ENCODE results near the gene ZNF273. TPM values are rescaled to one million over a fixed set of nuclear protein-coding genes. Genes with fewer than 3 reads are reported as not detected.

ZNF273 gene
- total RNA-seq, 2 donors from 2014 or later, result 15.5 to 20.5 TPM

GRCh38 chr7:64881461-64882287, 21.4 kb upstream of the ZNF273 start:
- 90% methylated on average over 17 to 26 of the region's 26 CpGs for WGBS, 2 experiments (ENCODE audit: insufficient coverage in 1 of 2, insufficient read length in 1 of 2)
- no peak overlapping the region for H3K4me3 ChIP-seq (ENCODE audit: low read length)
- Mint-ChIP-seq H3K4me1 (no peaks in the 10 kb centered on the region), H3K27ac (no peak overlapping the region), H3K27me3 (ENCODE audit: insufficient read depth) (peaks cover 78% of the 10 kb centered on the region), H3K4me3 (no peak overlapping the region), H3K9me3 (peaks cover 68% of the 10 kb centered on the region), H3K36me3 (ENCODE audit: low read depth) (peaks cover 3% of the 10 kb centered on the region)
- DNase-seq, result peak; percentile 13
- TF ChIP-seq CTCF (conservative IDR thresholded peaks at IDR 0.05), result no peak
- no peak overlapping the region for H3K9ac ChIP-seq (ENCODE audit: extremely low read depth, low read length, poor library complexity, severe bottlenecking)
- H3K4me1 ChIP-seq (ENCODE audit: control insufficient read depth, insufficient read depth, low read length), result no peaks in the 10 kb centered on the region
- H3K9me3 ChIP-seq (ENCODE audit: control insufficient read depth, low read length), result no peaks in the 10 kb centered on the region
- peaks cover 44% of the 10 kb centered on the region for H3K27me3 ChIP-seq (ENCODE audit: control insufficient read depth, insufficient read depth, low read length, poor library complexity, severe bottlenecking)
- no peak overlapping the region for H3K27ac ChIP-seq (ENCODE audit: low read depth, low read length)
- H3K36me3 ChIP-seq (ENCODE audit: control insufficient read depth, insufficient read depth, low read length), result no peaks in the 10 kb centered on the region

- H3K4me1 Mint-ChIP-seq, result no peaks in the 10 kb centered on the region
- DNase-seq, result peak; percentile 32
- no peak overlapping the region for H3K9ac ChIP-seq (ENCODE audit: extremely low read depth, low read length, poor library complexity, severe bottlenecking)
These were observed 20.5 kb upstream of the ZNF273 start for GRCh38 chr7:64882341-64883112.

More at GRCh38 chr7:64882341-64883112, 20.5 kb upstream of the ZNF273 start:
- Histone ChIP-seq H3K9me3 (ENCODE audit: control insufficient read depth, low read length) (no peaks in the 10 kb centered on the region), H3K27me3 (ENCODE audit: control insufficient read depth, insufficient read depth, low read length, poor library complexity, severe bottlenecking) (peaks cover 47% of the 10 kb centered on the region), H3K4me1 (ENCODE audit: control insufficient read depth, insufficient read depth, low read length) (no peaks in the 10 kb centered on the region), H3K4me3 (ENCODE audit: low read length) (no peak overlapping the region), H3K36me3 (ENCODE audit: control insufficient read depth, insufficient read depth, low read length) (no peaks in the 10 kb centered on the region), H3K27ac (ENCODE audit: low read depth, low read length) (no peak overlapping the region)
- no peak for TF ChIP-seq CTCF (conservative IDR thresholded peaks at IDR 0.05)
- Mint-ChIP-seq H3K9me3 (peaks cover 61% of the 10 kb centered on the region), H3K27ac (no peak overlapping the region), H3K4me3 (peak overlapping the region; percentile 26), H3K27me3 (ENCODE audit: insufficient read depth) (peaks cover 82% of the 10 kb centered on the region), H3K36me3 (ENCODE audit: low read depth) (peaks cover 3% of the 10 kb centered on the region)
- 73 to 89% methylated on average over 32 to 55 of the region's 55 CpGs for WGBS, 2 experiments (ENCODE audit: insufficient coverage in 1 of 2, insufficient read length in 1 of 2)

Measured in endodermal cell (in vitro differentiated cells).